ENCODE measurements around the gene TTC39A.

TTC39A gene

DNA sequence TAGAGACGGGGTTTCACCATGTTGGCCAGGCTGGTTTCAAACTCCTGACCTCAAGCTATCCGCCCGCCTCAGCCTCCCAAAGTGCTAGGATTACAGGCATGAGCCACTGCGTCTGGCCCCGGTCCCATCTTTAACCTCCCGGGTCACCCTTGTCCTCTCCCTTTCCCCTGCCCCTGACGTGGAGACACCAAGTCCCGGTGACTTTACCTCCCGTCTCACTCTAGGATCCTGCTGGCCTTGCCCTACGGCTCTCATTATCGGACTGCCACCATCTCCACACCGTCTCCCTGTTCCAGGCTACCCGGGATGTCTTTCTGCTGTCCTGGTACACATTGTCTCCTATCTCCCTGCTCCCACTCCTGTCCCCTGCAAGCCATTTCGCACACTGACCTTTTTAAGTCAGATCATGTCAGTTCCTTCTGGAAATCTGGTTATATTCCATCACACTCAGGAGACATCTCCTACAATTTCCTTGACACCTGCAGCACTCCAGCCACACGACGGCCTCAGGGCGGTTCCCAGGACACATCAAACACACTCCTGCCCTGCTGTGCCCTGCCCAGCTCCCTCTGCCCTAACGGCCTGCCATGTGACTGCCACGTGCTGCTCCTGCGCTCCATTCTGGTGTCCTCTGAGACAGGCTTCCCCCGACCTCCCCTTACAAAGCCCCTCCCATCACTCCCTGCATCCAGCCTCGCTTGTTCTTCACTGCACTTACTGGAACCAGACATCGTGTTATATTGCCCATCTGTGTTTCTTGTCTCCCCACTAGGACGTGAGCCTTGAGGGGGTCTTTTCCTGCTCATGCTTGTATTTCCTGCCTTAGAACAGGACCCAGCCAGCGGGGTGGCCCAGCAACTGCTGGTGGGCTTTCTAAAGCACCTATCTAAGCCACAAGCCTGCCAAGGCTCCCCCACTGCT is 32.7 kb downstream of the TTC39A start:
- no peak for DNase-seq (ENCODE audit: low read depth)

DNA sequence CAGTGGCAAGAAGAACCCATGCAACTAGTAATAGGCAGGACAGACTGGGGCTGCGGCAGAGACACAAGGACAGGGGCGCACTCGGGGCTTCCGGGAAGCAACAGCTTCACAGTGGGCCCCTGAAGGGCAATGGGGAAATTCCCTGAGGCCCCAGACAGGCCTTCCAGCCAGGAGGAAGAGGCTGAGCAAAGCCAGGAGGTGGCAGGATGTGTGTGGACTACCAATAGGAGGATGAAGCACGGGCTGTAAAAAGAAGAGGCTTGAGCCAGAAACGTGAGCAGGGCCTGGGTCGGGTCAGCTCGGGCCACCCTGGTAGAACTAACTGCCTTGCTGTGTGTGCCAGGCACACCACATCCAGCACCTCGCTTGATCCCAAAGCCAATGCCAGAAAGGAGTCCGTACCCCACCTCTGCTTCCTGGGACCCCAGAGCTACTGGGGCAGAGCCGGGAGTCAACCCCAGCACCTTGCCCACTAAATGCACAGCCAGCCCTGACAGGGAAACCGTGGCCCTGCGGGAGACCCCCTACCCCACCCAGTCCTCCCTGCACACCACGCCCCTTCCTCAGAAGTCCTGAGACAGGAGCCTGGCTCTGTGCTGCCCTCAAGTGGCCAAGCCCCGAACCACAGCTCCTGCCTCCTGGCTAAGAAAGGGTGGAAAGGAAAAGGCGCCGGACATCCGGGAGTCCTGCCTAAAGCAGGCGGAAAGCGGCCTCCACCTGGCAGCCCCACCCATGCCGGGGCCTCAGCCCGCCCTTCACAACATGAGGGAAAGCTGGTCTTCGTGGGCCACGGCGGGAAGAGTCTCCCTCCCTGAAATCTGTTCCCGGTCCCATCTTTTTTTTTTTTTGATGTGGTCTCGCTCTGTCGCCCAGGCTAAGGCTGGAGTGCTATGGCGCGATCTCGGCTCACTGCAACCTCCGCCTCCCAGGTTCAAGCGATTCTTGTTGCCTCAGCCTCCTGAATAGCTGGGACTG is 33.7 kb downstream of the TTC39A start:
- DNase-seq (ENCODE audit: low read depth) = peak; percentile 44

DNA sequence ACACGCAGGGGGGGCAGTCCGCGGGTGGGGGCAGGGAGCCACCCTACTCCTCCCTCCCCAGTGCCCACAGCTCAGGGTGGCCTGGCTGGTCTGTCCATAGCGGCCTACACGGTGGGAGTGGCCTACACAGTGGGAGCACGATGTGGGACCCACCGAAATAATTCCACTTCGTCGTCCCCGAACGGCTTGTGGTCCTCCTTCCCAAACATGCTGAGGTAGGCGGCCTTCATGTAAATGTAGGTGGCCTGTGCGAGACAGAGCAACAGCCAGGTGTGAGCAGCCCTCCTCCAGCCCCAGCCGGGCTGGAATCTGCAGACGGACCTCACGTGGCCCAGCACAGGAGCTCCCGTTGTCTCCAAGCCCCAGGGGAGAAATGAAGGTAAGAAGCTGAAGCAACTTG is 34.4 kb downstream of the TTC39A start:
- DNase-seq (ENCODE audit: low read depth) = no peak

DNA sequence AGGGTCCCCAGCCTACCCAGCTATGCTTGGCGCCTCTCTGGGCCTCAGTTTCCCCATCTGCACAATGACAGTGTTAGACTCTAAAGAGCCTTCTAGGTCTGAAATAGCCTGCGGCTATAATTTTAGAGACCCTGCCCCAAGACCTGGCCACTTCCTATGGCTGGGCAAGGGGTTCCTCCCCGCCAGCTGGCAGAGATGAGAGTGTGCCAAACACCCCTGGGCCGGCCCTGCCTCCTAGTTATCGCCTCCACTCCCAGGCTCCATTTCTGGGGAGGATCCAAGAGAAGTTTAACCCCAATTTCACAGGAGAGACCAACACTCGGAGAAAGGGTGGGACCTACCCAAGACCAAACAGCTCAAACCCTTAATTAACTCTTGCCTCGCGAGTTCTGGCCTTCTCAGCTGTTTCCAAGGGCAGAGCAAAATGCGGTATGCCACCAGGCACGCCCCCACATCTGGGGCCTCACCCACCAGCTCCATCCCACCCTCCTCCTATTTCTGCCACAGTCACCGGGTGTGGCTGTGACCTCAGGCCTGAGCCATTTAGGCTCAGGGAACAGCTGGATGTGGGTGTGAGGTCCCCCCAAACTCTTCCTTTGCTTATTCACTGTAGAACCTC is 35.7 kb downstream of the TTC39A start:
- DNase-seq (ENCODE audit: low read depth) = no peak

DNA sequence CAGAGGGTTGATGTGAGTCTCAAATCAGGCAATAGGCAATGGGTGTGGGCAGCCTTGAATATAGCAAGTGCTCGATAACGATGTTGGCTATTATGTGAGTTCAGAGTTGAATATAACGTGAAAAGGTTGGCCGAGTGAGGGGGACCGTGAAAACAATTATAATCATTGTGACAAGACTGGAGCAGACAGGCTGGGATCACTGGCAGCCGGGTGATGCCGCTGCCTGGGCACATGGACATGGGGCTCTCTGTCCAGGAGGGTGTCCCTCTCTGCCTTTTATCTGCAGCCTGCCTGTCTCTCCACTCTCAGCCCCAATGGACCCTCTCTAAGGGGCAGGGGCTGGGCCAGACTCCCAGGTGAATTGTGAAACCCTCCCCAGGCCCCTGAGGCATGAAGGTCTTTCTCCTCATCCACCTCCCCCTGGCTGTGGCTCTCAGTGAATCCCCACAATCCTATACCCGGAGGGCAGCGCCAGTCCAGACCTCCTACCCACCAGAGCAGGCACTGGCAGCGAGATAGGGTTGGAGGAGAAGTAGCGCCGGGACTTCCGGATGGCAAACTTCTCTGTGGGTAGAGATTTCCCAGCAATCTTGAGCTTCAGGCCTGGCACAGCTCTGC is 36.4 kb downstream of the TTC39A start:
- DNase-seq (ENCODE audit: low read depth) = no peak

DNA sequence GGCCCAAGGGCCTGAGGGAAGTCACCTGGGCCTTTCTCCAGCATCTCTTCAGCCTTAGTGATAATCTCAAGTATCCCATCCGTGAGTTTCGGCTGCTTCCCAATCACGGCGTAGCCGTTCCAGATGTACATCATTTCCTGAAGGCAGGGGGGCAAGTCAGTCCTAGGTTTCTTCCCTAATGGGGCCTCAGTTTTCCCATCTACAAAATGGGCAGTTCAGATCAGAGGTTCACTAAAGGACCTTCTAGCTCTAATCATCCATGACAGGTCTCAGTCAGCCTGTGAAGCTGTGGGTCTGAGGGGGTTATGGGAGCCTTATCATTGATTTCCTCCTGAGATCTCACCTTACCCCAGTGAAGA is 39.9 kb downstream of the TTC39A start:
- DNase-seq (ENCODE audit: low read depth) = no peak

DNA sequence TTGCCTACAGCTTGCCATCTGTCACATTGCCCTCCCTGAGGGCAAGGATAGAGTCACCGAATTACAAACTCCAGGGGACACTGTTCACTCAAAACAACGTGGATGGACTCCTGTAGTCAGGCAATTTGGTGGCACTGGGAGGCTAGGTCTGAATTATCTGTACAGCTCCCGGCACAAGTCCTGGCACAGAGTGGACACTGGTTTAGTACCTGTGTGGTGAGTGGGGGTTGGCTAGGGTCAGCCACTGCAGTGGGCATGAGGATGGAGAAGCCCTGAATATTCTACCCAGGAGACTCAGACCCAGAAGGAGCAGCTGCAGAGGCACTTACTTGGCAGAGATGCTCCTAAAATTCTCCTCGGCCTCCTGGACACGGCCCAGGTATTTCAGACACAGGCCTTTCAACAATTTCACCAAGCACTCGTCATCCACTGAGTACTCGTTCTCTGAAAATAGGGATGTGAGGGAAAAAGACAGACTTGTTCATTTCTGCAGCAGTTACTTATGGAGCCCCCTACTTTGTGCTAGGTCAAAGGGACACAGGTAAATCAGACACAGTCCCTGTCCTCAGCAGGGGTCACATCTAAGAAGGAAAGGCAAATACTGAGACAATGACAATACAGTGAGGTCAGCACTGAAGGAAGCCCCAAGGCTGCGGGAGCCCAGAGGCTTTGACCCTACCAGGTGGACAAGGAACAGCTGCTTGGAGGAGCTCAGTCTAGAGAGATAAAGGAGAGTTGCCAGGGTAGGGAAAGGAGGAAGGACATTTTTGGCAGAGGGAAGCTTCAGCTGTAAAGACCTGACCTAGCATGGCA is 40.5 kb downstream of the TTC39A start:
- no peak for DNase-seq (ENCODE audit: low read depth)

DNA sequence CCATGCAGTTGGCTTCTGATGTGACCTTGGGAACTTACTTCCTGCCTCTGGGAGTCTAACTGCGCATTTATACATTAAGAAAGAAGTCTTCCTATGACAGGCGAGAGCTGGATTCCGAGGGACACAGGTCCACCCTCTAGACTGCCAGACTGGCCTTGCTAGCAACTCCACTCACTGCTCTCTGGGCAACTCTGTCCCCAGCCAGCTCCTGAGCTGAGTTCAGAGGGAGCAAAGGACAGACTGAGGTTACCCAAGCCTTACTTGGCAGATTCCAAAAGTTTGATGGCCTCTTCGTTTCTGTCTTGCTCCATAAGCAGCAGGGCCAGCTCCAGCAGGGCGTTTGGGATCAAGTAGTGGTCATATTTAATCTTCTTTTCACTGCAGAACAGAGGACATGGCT is 41.8 kb downstream of the TTC39A start:
- DNase-seq (ENCODE audit: low read depth) = no peak

DNA sequence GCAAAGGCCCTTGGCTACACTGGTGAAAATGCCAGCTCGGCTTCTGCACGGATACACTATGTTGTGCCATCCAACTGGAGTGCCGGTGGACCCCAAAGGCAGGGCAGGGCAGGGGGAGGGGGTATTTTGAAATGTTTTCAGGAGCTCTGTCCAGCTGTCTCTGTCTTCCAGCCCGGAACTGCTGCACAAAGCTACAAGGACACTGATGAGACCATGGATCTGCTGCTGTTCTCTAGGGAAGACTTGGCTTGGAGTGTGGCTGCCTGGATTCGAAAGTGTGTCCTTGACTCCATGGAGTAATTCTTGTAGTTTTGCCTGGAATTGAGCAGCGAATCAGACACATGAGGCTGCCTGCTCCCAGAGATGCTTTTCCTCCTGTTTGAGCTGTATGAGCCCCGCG is 42.4 kb downstream of the TTC39A start:
- no peak for DNase-seq (ENCODE audit: low read depth)

DNA sequence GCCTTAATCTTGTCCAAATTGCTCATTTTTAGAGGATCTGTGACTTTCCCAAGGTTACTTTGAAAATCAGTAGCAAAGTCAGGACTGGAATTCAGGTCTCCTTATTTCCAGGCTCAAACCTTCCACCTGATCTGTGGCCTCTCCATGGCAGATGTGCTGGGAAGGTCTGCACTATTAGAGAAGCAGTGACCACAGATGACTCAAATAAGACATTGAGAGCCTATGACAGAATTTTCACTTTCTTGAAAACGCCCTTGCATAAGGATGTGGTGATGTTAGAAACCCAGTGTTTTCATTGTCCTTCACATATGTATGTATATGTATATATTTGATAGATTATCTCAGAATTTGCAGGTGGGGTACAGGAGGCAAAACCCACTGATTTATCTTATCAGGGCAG is 45.3 kb downstream of the TTC39A start:
- no peak for DNase-seq (ENCODE audit: low read depth)

DNA sequence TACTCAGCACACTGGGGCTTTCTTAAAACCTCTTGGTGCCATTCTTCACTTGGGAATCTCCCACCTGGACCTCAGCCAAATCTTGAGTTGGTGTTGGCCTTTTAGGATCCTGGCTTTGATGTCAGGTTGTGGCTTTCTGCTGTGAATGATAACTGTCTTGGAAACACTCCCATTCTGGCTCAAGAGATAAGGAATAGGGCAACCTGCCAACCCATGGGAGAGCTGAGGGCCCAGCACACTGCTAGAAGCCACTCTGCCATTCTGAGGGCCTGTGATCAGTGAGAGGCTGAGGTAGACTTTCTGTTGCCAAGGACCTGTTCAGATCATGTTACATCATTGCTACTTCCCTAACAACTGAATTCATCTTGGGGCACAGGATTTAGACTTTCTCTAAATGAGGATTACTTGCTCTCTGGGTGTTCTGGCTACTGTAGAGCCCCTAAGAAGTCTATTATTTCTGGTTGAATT is 45.8 kb downstream of the TTC39A start:
- no peak for DNase-seq (ENCODE audit: low read depth)

DNA sequence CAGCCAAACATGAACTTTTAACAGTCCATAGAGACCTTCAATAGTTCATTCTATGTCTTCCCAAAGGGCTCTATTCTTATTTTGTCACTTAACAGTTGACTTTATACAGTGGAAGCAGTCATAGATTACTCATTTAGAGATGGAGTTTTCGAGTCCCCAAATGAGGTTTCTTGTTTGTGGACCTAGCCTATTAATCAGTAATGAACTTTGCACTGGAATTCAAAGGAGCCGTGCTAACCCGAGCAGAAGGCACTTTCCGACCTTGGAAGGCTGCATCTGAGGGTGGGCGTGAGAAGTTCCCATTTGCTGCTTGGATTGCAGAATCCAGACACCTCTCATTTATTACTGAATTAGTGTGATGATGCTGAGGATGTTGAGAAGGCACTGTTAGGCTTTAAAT is 46.4 kb downstream of the TTC39A start:
- no peak for DNase-seq (ENCODE audit: low read depth)

DNA sequence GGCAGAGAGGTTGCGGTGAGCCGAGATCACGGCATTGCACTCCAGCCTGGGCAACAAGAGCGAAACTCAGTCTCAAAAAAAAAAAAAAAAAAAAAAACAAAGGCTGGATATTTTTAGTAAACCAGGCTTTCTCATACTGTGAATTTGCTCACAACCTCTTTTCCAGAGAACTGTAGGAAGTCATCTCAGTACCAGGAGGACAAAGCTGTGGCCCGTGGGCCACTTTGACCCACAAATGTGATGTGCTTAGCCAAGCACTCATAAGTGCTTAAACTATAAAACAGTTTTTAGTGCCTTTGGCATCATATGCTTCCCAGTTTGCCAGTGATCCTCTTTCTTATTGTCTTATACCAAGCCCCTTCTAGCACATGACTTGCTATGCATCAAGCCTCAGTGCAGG is 47.8 kb downstream of the TTC39A start:
- DNase-seq (ENCODE audit: low read depth) = no peak

DNA sequence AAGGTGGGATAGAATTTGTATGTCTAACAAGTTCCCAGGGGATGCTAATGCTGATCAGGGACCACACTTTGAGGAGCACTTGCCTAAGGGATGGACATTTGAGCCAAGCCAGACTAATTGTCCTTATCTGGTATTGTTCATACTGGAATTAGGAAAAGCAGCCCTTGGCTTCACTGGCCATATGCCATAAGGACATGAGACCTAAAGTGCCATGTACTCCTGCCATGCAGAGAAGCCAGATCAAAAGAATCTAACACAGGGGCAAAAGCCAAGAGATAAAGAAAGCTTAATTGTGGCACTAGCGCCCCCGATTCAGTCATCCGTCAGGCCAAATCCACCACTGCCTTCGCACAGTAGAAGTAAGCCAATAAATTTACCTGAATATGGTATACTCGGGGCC is 48.6 kb downstream of the TTC39A start:
- DNase-seq (ENCODE audit: low read depth) = no peak

DNA sequence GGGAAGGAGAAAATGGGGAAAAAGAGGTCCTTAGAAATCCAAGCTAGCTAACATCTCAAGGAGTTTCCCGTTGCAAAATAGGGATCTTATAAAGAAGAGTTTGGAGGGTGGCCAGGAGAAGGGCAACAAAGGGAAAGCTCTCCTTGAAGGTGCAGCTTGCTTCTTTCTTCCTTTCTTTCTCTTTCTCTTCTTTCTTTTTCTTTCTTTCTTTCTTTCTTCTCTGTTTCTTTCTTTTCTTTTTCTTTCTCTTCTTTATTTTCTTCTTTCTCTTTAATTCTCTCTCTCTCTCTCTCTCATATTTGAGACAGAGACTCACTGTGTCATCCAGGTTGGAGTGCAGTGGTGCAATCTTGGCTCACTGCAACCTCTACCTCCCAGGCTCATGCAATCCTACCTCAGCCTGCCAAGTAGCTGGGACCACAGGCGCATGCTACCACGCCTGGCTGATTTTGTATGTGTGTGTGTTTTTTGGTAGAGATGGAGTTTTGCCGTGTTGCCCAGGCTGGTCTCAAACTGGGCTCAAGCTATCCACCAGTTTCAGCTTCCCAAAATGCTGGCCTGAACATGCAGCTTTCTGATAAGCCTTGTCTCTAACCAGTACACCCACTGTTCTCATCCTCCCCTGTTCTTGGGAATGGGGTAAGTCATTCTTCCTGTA is 49.9 kb downstream of the TTC39A start:
- DNase-seq (ENCODE audit: low read depth) = no peak

DNA sequence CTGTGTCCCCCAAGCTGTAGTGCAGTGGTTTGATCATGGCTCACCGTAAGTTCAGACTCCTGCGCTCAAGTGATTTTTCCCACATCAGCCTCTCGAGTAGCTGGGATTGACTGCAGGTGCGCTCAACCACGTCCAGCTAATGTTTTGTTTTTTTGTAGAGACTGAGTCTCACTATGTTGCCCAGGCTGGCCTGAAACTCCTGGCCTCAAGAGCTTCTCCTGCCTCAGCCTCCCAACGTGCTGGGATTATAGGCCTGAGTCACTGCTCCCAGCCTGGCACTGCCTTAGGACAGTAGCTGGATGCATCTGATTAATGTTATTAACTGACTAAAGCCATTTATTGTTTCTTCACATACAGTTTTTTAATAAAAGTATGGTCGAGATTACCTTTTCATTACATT is 54.1 kb downstream of the TTC39A start:
- no peak for DNase-seq (ENCODE audit: low read depth)

DNA sequence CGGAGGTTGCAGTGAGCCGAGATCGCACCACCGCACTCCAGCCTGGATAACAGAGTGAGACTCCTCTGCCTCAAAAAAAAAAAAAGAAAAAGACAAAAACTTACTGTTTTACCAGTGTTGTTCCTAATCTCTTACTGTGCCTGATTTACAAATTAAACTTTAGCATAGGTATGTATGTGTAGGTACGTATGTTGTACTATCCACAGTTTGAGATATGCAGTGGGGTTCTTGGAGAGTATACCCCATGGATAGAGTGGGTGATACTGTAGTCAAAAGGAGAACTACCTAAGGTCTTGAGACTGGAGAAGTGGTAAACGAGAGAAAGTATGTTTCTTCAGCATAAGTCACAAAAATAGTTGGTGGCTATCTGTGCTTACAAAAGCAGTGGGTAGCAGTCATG is 55.7 kb downstream of the TTC39A start:
- DNase-seq (ENCODE audit: low read depth) = no peak

DNA sequence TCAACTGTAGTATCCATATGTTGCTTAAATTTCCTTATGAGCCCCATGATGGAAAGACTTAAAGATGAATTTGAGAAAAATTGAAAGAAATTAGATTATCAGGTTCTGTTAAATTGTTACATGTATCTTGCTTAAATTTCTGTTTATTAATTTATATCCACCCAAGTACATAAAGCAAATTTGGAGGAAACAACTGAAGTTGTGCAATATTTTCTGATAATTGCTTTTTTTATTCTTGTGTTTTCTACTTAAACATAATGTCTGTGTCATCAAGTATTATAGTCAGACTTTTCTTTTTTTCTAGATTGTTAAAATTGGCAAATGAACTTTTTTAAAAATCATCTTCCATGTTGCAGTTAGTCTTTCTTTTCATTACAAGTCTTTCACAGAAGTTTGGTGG is 57.4 kb downstream of the TTC39A start:
- no peak for DNase-seq (ENCODE audit: low read depth)

DNA sequence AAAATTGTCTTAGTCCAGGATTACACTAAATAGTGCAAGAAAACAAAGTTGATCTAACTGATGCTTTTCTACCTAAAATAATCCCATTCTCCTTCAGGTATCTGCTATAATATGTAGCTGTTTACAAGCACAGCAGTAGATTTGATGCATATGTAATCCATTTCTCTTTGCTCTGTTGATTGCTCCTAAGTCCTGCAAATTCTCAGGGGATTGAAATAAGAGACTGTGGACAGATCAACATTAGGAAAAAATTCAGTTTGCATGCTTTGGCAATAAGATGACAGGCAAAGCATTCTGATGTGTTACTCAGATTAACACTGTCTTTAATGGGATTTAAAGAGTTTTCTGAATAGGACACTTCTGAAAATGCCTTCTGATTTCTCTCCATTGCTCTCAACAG is 59.6 kb downstream of the TTC39A start:
- no peak for DNase-seq (ENCODE audit: low read depth)

DNA sequence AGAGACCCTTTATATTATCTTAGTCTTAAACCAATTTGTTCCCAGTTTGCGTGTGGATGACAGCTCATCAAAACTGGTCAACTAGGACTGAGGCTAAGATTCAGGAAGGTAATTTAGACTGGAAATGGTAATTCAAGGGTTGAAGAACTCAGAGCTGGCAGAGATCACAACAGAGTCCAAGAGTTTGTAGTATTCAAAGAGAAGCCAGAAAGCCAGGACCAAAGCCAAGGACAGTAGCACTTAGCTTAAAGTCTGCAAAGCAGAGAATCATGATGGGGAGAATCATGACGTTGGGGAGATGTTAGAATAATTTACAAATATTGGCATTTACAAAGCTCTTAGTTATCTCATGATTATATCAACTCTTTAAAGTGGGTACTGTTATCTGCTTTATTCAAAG is 61.7 kb downstream of the TTC39A start:
- DNase-seq (ENCODE audit: low read depth) = no peak

DNA sequence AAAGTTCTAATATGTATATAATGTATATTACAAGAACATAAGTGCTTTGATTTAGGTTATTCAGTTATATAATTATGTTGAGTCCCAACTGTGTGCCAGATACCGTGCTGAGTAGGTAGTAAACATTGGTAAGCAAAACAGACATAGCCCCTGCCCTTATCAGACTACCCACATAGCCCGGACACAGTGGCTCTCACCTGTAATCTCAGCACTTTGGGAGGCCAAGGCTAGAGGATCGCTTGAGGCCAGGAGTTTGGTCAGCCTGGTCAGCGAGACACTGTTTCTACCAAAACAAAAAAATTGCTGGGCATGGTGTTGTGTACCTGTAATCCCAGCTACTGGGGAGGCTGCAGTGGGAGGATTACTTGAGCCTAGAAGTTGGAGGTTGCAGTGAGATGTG is 63.6 kb downstream of the TTC39A start:
- DNase-seq (ENCODE audit: low read depth) = no peak

Measured in HS-5 (cell line).